Endothelial cell of umbilical vein (primary cell): ENCODE measurements around the gene CDH23. TPM values are rescaled to one million over a fixed set of nuclear protein-coding genes. Genes with fewer than 3 reads are reported as not detected.

Experiments
- BruUV-seq: library from RNA; stranded (reverse); fragments of 400-500 nt; replicated peaks from 2 replicates; lab custom pipeline; 2021; lab: Mats Ljungman, UMichigan
- CTCF ChIA-PET: fragments of 300-600, 350-600 bp; sonication (Branson Sonifier 250); formaldehyde crosslinking; loops from one replicate; lab custom pipeline; 2021; ENCODE audit warnings: antibody characterized with exemption, inconsistent platforms; lab: Charles Lee
- POLR2A ChIA-PET: fragments of 300-600, 350-600 bp; sonication (Branson Sonifier 250); formaldehyde crosslinking; loops from one replicate; lab custom pipeline; 2021; ENCODE audit warnings: antibody characterized with exemption, inconsistent platforms; lab: Charles Lee
- DNase-seq: peaks from one replicate; pipeline ENCODE4 v3.0.0-alpha.2; 2011; ENCODE audit warnings: low read depth, low spot score
- FAIRE-seq: peaks from 2 replicates; lab custom pipeline; 2011; peaks lifted over from hg19 to GRCh38; lab: Jason Lieb, UNC
- H2AFZ ChIP-seq: 2 replicates; pipeline ENCODE4 v1.6.0; 2012; ENCODE audit warnings: low read depth, low read length, control low read depth, inconsistent platforms
- H3K27ac ChIP-seq: 2 replicates; pipeline ENCODE4 v1.5.1; 2011; ENCODE audit warnings: low read depth, mild to moderate bottlenecking, control low read depth, low read length, moderate library complexity; ENCODE audit not compliant: insufficient read depth
- H3K27me3 ChIP-seq, 2 experiments: 2 replicates each; pipeline versions ENCODE4 v1.6.0 to v1.6.1; 2011; ENCODE audit warnings: low read length in 2 of 2, mixed read lengths in 1 of 2; ENCODE audit not compliant: control insufficient read depth in 2 of 2, insufficient read depth in 2 of 2
- H3K36me3 ChIP-seq, 2 experiments: 2 replicates in 1 of 2; 3 replicates in 1 of 2; pipeline ENCODE4 v1.5.1; 2011; ENCODE audit warnings: low read length in 2 of 2, mild to moderate bottlenecking in 1 of 2, moderate library complexity in 1 of 2; ENCODE audit not compliant: control insufficient read depth in 2 of 2, insufficient read depth in 2 of 2; ENCODE audit errors: extremely low read depth in 1 of 2
- H3K4me1 ChIP-seq: 3 replicates; pipeline ENCODE4 v1.5.1; 2011; ENCODE audit warnings: mild to moderate bottlenecking, low read length; ENCODE audit not compliant: control insufficient read depth, insufficient read depth; ENCODE audit errors: extremely low read depth
- H3K4me2 ChIP-seq: 2 replicates; pipeline ENCODE4 v1.6.1; 2011; ENCODE audit warnings: low read length, control low read depth, mixed read lengths; ENCODE audit not compliant: insufficient read depth
- H3K4me3 ChIP-seq, 3 experiments: fragments of 200-600 bp in 1 of 3; sonication (generic), shearing (Covaris generic) in 1 of 3; replicated peaks in 1 of 3; 2 replicates each; pipeline ENCODE4 v1.5.1; 2011 to 2016; ENCODE audit warnings: control low read depth in 3 of 3, low read length in 3 of 3, mild to moderate bottlenecking in 2 of 3, inconsistent platforms in 1 of 3, low read depth in 1 of 3, moderate library complexity in 1 of 3; ENCODE audit not compliant: insufficient read depth in 1 of 3
- H3K79me2 ChIP-seq: 2 replicates; pipeline ENCODE4 v1.6.0; 2012; ENCODE audit warnings: low read length, inconsistent platforms; ENCODE audit not compliant: control insufficient read depth, insufficient read depth
- H3K9ac ChIP-seq: replicated peaks from 2 replicates; pipeline ENCODE3; 2011; ENCODE audit warnings: low read length, control low read depth; ENCODE audit not compliant: insufficient read depth; ENCODE audit errors: extremely low read depth
- H3K9me1 ChIP-seq: replicated peaks from 3 replicates; pipeline ENCODE4 v1.6.0; 2011; ENCODE audit warnings: mild to moderate bottlenecking, low read length; ENCODE audit not compliant: control insufficient read depth, insufficient read depth; ENCODE audit errors: extremely low read depth
- H3K9me3 ChIP-seq: replicated peaks from 2 replicates; pipeline ENCODE4 v1.5.1; 2012; ENCODE audit warnings: low read length, inconsistent platforms; ENCODE audit not compliant: control insufficient read depth, insufficient read depth
- H4K20me1 ChIP-seq: replicated peaks from 2 replicates; pipeline ENCODE3; 2011; ENCODE audit warnings: mild to moderate bottlenecking, low read length; ENCODE audit not compliant: control insufficient read depth, insufficient read depth; ENCODE audit errors: extremely low read depth
- CTCF ChIP-seq, 2 donors: IDR thresholded peaks; 1 replicate in 1 of 2; 2 replicates in 1 of 2; pipeline ENCODE4 v1.5.1; 2011; ENCODE audit warnings: low read length in 2 of 2, mild to moderate bottlenecking in 2 of 2, moderate library complexity in 2 of 2, control low read depth in 1 of 2, inconsistent platforms in 1 of 2, low read depth in 1 of 2; ENCODE audit not compliant: insufficient read depth in 1 of 2; ENCODE audit errors: extremely low read depth in 1 of 2
- FOS ChIP-seq: IDR thresholded peaks from 2 replicates; pipeline ENCODE4 v1.6.1; 2011; ENCODE audit warnings: mild to moderate bottlenecking, low read length, moderate library complexity, borderline replicate concordance; ENCODE audit not compliant: insufficient read depth
- JUN ChIP-seq: IDR thresholded peaks from 2 replicates; pipeline ENCODE4 v1.6.1; 2011; ENCODE audit warnings: borderline replicate concordance, low read depth; ENCODE audit not compliant: insufficient read length, insufficient read depth
- MYC ChIP-seq: IDR thresholded peaks from one replicate; pipeline ENCODE4 v1.6.1; 2011; ENCODE audit warnings: mild to moderate bottlenecking, low read depth, low read length
- POLR2A ChIP-seq: IDR thresholded peaks from 2 replicates; pipeline ENCODE4 v1.6.1; 2012; ENCODE audit warnings: low read depth, mild to moderate bottlenecking, control low read depth, low read length
- POLR2AphosphoS5 ChIP-seq: IDR thresholded peaks from 2 replicates; pipeline ENCODE4 v1.6.1; 2012; ENCODE audit warnings: low read depth, mild to moderate bottlenecking, control low read depth, low read length, moderate library complexity; ENCODE audit not compliant: insufficient read depth
- dilution Hi-C: fragments of 300-500 bp; cut with MboI; formaldehyde crosslinking; loops from one replicate; pipeline ENCODE4 v1.15.0; 2019; ENCODE audit warnings: low sequenced_read_pairs; ENCODE audit not compliant: extremely low pct_ligation_motif_present
- intact Hi-C: fragments of 100-400 bp; cut with micrococcal nuclease; formaldehyde crosslinking; loops from one replicate; pipeline ENCODE4 v1.10.0; 2022
- polyA plus RNA-seq, 4 experiments: library from polyadenylated mRNA; depleted of rRNA in 3 of 4; stranded (reverse) in 3 of 4; unstranded in 1 of 4; fragments of >200 nt; gene quantifications; 2 replicates each; pipeline versions ENCODE4 v1.2.1 to v1.2.3, GENCODE V29; 2011 to 2012; ENCODE audit warnings: missing spikeins in 1 of 4
- total RNA-seq: library from RNA; stranded (reverse); gene quantifications from 2 replicates; pipeline ENCODE4 v1.2.3, GENCODE V29; 2021

The CDH23 gene
- total and polyA plus RNA-seq, 2 donors (not counting 3 experiments of a cell fraction or from before 2014, with no cell fraction given): not detected

- no peaks in the 10 kb centered on the region for H3K9me1 ChIP-seq
- H3K27me3 ChIP-seq: peaks cover 0 to 3% of the 10 kb centered on the region in 2 experiments
- FAIRE-seq: no peak
- intact Hi-C loops (no loop called here), dilution Hi-C loops (no loop called here)
- ChIA-PET POLR2A (no interaction called here), CTCF (interaction anchor here (0.6 kb wide), 1 partner anchor 767 kb away, joined by 3 read pairs; no protein-coding TSS in a partner anchor)
- no peaks in the 10 kb centered on the region for H3K4me1 ChIP-seq
- BruUV-seq: no TSS peak
- no peaks in the 10 kb centered on the region for H3K36me3 ChIP-seq
- DNase-seq: no peak
- H3K79me2 ChIP-seq: no peaks in the 10 kb centered on the region
- no peaks in the 10 kb centered on the region for H3K9me3 ChIP-seq
- H3K4me2 ChIP-seq: no peak overlapping the region
- TF ChIP-seq POLR2AphosphoS5 (no peak), MYC (no peak), CTCF (IDR thresholded peaks at IDR 0.05; ENCODE audit: extremely low read depth in 1 of 2, insufficient read depth in 1 of 2, low read depth in 1 of 2, low read length in 2 of 2) (no peak), FOS (no peak), JUN (no peak), POLR2A (no peak)
- no peak overlapping the region for H3K27ac ChIP-seq
- H3K4me3 ChIP-seq: no peak overlapping the region
- H2AFZ ChIP-seq: no peak overlapping the region
- H3K9ac ChIP-seq: no peak overlapping the region
- H4K20me1 ChIP-seq: no peaks in the 10 kb centered on the region
These were observed 137.2 kb downstream of the CDH23 start for GRCh38 chr10:71533936-71534335.
